PC-9 (cell line): ENCODE data around the gene PNISR. TPM values are rescaled to one million over a fixed set of nuclear protein-coding genes. Genes with fewer than 3 reads are reported as not detected.

Experiments used
- BruUV-seq: library from RNA; stranded (reverse); fragments of 400-500 nt; replicated peaks from 2 replicates; lab custom pipeline; 2021; lab: Mats Ljungman, UMichigan
- CTCF ChIA-PET: fragments of 300-600 bp; sonication (Branson Sonifier 250); formaldehyde crosslinking; loops from one replicate; lab custom pipeline; 2022; ENCODE audit warnings: antibody characterized with exemption; lab: Charles Lee
- POLR2A ChIA-PET: fragments of 300-600 bp; sonication (Branson Sonifier 250); formaldehyde crosslinking; loops from one replicate; lab custom pipeline; 2022; ENCODE audit warnings: antibody characterized with exemption; ENCODE audit not compliant: unreplicated experiment; lab: Charles Lee
- DNase-seq, 2 experiments: peaks; one replicate each; pipeline versions ENCODE4 v3.0.0 to v3.0.0-alpha.2; 2015 to 2022; ENCODE audit warnings: mixed read lengths in 1 of 2
- H2AFZ ChIP-seq: fragments of 200-600 bp; sonication (generic); 2 replicates; pipeline ENCODE4 v1.8.1; 2017; ENCODE audit warnings: antibody characterized with exemption
- H3F3A ChIP-seq: fragments of 200-600 bp; sonication (generic); 2 replicates; pipeline ENCODE4 v1.8.1; 2017; ENCODE audit warnings: antibody characterized with exemption, mild to moderate bottlenecking, low read depth; ENCODE audit not compliant: insufficient read depth
- H3K27ac ChIP-seq: fragments of 200-600 bp; sonication (generic); 2 replicates; pipeline ENCODE4 v1.6.1; 2016; ENCODE audit warnings: mixed run types
- H3K27me3 ChIP-seq: fragments of 200-600 bp; sonication (generic); 2 replicates; pipeline ENCODE4 v1.6.1; 2016; ENCODE audit warnings: low read depth, mixed run types; ENCODE audit not compliant: insufficient read depth
- H3K36me3 ChIP-seq: fragments of 200-600 bp; sonication (generic); 2 replicates; pipeline ENCODE4 v1.6.1; 2016; ENCODE audit warnings: low read depth, mixed run types
- H3K4me1 ChIP-seq: fragments of 200-600 bp; sonication (generic); replicated peaks from 2 replicates; pipeline ENCODE4 v1.6.1; 2016; ENCODE audit warnings: mixed run types; ENCODE audit not compliant: insufficient read depth
- H3K4me2 ChIP-seq: fragments of 200-600 bp; sonication (generic); 2 replicates; pipeline ENCODE4 v1.6.1; 2017; ENCODE audit warnings: mixed run types
- H3K4me3 ChIP-seq: fragments of 200-600 bp; sonication (generic); 2 replicates; pipeline ENCODE4 v1.6.1; 2016; ENCODE audit warnings: mixed run types
- H3K79me2 ChIP-seq: fragments of 200-600 bp; sonication (generic); 2 replicates; pipeline ENCODE4 v1.6.1; 2017; ENCODE audit warnings: low read depth, mixed run types
- H3K9me2 ChIP-seq: fragments of 200-600 bp; sonication (generic); 2 replicates; pipeline ENCODE4 v1.8.1; 2017; ENCODE audit warnings: mild to moderate bottlenecking; ENCODE audit not compliant: insufficient read depth
- H3K9me3 ChIP-seq: fragments of 200-600 bp; sonication (generic); 2 replicates; pipeline ENCODE4 v1.8.1; 2016; ENCODE audit warnings: low read depth; ENCODE audit not compliant: insufficient read depth
- H4K20me1 ChIP-seq: fragments of 200-600 bp; sonication (generic); 2 replicates; pipeline ENCODE4 v1.8.1; 2017; ENCODE audit not compliant: insufficient read depth
- EZH2 ChIP-seq: fragments of 200-600 bp; sonication (generic); IDR thresholded peaks from 2 replicates; pipeline ENCODE4 v1.8.0; 2017; ENCODE audit warnings: antibody characterized with exemption, low read depth
- intact Hi-C: fragments of 100-400 bp; cut with micrococcal nuclease; formaldehyde crosslinking; loops from one replicate; pipeline ENCODE4 v1.10.0; 2022; ENCODE audit not compliant: unreplicated experiment
- total RNA-seq: library from RNA; stranded (reverse); gene quantifications from 2 replicates; pipeline ENCODE4 v1.2.3, GENCODE V29; 2021
- TF ChIP-seq, protein P1 (sequence below): fragments of 200-600 bp; sonication (generic); conservative IDR thresholded peaks from 2 replicates; pipeline ENCODE4 v1.6.1; 2017; ENCODE audit warnings: mixed run types, antibody characterized with exemption, mild to moderate bottlenecking, moderate library complexity

The PNISR gene
- total RNA-seq, 1 experiment from 2014 or later = 110 TPM

DNA sequence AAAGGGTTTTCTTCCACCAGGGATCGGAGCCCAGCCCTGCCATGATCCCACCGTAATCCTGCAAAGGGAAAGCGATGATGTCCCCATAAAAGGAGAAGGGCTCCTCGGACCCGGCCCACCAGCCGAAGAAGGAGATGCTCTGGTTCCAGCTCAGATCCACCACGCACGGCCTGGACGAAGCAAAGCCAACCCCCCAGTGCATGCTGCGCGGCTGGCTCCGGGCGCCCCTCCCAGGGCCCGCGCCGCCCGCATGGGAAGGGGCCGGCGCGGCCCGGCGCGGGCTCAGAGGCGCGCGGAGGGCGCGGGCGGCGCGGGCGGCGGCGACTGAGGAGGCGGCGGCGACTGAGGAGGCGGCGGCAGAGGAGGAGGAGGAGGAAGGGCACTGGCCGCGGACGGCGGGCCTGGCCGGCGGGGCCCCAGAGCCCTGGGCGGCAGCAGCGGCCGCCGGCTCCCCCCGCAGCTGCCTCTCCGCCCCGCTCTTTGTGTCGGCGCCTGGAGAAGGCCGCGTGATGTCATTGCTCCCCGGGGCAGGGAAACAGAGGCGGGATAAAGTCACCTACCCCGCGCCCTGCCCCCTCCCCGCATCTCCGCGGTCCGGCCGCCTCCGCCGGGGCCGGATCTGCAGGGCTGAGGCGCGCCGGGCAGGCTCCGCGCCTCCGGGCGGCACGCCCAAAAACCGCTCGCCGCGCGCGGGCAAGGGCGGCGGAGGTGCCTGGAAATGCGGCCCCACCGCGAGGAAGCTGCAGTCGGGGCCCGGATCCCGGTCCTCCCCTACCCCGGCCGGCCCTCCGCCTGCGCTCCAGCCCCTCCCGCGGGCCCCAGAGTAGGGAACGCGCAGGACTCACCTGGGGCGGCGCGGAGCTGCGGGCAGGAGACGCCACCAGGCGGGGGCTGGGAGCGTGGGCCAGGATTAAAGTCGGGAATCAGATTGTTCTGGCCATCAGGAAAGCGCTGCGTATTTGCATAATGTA, 75.7 kb downstream of the PNISR start, which contains the start of gene FAXC:
FAXC (minus strand) TSS at position 504 of the 971 bp plus-strand sequence; CDS start at position 202, 302 bp downstream.
- Histone ChIP-seq H3K9me3 (no peaks in the 10 kb centered on the region), H3K27ac (no peak within 1 kb of the TSS), H3K4me1 (peaks cover 12% of the 10 kb centered on the region), H3K79me2 (no peaks in the 10 kb centered on the region), H2AFZ (peak within 1 kb of the TSS; percentile 84), H3K4me2 (peak within 1 kb of the TSS; percentile 91), H3K36me3 (no peaks in the 10 kb centered on the region), H3K4me3 (peak within 1 kb of the TSS; percentile 81), H3F3A (no peaks in the 10 kb centered on the region), H3K27me3 (no peaks in the 10 kb centered on the region), H3K9me2 (no peaks in the 10 kb centered on the region), H4K20me1 (no peaks in the 10 kb centered on the region)
- TF ChIP-seq EZH2 = no peak
- TF ChIP-seq, protein P1, sequence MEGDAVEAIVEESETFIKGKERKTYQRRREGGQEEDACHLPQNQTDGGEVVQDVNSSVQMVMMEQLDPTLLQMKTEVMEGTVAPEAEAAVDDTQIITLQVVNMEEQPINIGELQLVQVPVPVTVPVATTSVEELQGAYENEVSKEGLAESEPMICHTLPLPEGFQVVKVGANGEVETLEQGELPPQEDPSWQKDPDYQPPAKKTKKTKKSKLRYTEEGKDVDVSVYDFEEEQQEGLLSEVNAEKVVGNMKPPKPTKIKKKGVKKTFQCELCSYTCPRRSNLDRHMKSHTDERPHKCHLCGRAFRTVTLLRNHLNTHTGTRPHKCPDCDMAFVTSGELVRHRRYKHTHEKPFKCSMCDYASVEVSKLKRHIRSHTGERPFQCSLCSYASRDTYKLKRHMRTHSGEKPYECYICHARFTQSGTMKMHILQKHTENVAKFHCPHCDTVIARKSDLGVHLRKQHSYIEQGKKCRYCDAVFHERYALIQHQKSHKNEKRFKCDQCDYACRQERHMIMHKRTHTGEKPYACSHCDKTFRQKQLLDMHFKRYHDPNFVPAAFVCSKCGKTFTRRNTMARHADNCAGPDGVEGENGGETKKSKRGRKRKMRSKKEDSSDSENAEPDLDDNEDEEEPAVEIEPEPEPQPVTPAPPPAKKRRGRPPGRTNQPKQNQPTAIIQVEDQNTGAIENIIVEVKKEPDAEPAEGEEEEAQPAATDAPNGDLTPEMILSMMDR = no peak; the same call in 1 of the 2 replicates
- peak; percentile 66 to 72 for DNase-seq
- POLR2A ChIA-PET = interaction anchor here (0.8 kb wide), 1 partner anchor 23 kb away, joined by 9 read pairs; no protein-coding TSS in a partner anchor
- intact Hi-C loops = loop anchor here (1.0 kb wide), 1 partner anchor 45 kb away; the partner anchor contains the start of gene COQ3
- BruUV-seq = no TSS peak
- CTCF ChIA-PET = interaction anchor here (2.1 kb wide), 1 partner anchor 19 kb away, joined by 7 read pairs; no protein-coding TSS in a partner anchor

DNA sequence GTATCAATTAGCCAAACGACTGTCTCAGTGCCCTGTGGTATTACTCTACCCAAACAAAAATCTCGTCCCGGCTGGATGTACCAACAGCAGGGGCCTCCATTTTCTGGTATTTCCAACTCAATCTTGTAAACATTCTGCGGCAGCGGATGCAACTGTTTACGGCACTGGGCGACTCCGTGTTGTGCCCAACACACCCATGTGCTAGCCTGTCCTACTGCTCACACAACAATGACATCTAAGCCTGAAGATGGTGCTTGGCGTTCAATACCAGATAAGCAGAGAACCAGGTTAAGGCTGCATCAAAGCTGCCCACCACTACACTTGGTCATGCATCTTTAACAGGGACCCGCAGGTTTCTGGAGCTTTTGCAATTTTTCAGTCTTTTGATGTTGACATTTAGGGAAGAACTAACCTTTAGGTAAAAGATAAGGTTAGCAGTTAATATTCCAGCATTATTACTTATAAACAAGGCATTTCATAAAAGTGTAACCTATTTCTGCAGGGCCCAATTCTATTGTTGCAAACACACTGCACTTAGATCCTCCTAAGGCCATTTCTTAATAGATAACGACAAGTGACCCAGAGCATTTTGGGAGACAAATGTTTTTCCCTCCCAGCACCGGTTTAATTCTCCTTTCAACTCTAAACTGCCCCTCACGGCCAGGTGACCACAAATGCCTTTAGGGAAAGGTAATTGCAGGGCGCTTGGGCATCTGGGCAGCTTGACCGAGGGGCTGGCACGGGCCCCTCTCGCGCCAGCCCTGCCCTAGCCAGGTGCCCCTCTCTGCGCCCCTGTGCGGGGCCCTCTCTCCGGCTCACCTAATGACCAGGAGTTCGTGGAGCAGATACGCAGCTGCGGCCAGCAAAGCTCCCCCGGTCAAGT, 76.6 kb downstream of the PNISR start:
- intact Hi-C loops = loop anchor here (1.0 kb wide), 1 partner anchor 46 kb away; the partner anchor contains the start of gene COQ3
- TSS peak; percentile 54 for BruUV-seq
- H2AFZ ChIP-seq = no peak overlapping the region

More for the DNA sequence above, 76.6 kb downstream of the PNISR start:
- Histone ChIP-seq H3K4me1 (peaks cover 12% of the 10 kb centered on the region), H3F3A (no peaks in the 10 kb centered on the region), H3K9me2 (no peaks in the 10 kb centered on the region), H3K36me3 (no peaks in the 10 kb centered on the region), H3K27me3 (no peaks in the 10 kb centered on the region), H4K20me1 (no peaks in the 10 kb centered on the region), H3K27ac (no peak overlapping the region), H3K4me3 (peak overlapping the region; percentile 81; the same call in 1 of the 2 replicates), H3K79me2 (no peaks in the 10 kb centered on the region), H3K9me3 (no peaks in the 10 kb centered on the region), H3K4me2 (peak overlapping the region; percentile 91)
- POLR2A ChIA-PET = no interaction called here
- no peak for DNase-seq
- TF ChIP-seq, protein P1 = no peak
- CTCF ChIA-PET = interaction anchor here (0.6 to 2.1 kb wide), 2 partner anchors 18 to 335 kb away, joined by 3 to 7 read pairs; no protein-coding TSS in a partner anchor

Other genes with a start within 250 kb of the PNISR start
- gene FAXC, start 75.6 kb downstream of the PNISR start, total RNA-seq = 3.3 and 4.2 TPM in 2 replicates
- gene COQ3, start 31.1 kb downstream of the PNISR start, total RNA-seq = 10.9 and 14.4 TPM in 2 replicates
- gene USP45, start 90.1 kb upstream of the PNISR start, total RNA-seq = 9.7 and 9.9 TPM in 2 replicates
- gene CCNC, start 143.4 kb upstream of the PNISR start, total RNA-seq = 62.2 and 83.7 TPM in 2 replicates
- not detected in 2 replicates for gene PRDM13, start 181.5 kb upstream of the PNISR start, total RNA-seq